ENCODE results near the gene NUDT14. TPM values are rescaled to one million over a fixed set of nuclear protein-coding genes. Genes with fewer than 3 reads are reported as not detected.

Gene NUDT14
- total RNA-seq, 4 donors from 2014 or later: 12.9 to 19.4 (median 15.7) TPM

DNA sequence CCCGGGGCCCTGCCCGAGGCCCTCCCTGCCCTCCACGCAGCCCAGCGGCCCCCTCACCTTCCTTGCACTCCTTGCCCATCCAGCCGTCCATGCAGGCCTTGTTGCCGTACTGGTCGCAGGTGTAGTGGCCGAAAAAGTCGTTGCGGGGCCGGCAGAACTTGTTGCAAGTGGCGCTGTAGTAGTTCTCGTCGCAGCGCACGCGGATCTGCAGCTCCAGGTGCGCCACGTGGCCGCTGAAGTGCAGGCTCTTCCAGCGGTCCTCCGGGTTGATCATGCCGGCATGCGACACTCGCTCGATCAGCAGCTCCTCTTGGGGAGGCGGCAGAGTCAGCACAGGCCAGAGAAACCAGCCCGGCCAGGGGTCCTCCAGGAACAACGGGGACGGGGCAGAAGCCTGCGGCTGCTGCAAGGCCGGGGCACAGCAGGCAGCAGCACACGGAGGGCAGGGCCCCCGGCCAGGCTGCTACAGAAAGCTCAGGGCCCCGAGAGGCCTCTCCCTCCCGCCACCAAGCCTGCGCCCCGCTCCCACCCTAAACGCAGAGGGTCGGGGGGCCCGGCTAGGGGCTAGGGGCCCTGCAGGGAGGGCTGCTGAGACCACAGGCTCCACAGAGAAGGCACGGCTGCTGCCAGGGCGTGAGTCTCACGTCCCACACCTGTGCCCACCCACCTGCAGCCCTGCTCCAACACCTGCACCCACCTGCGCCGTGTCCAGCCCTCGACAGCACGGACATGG, 25.3 kb downstream of the NUDT14 start:
- 76 to 86% methylated on average over 31 to 48 of the region's 48 CpGs for WGBS, 2 donors
- no peak for DNase-seq (ENCODE audit: low spot score in 2 of 2)
- H3K4me3 ChIP-seq (ENCODE audit: low read depth, poor library complexity, severe bottlenecking): no peak overlapping the region
- TF ChIP-seq, protein P1, sequence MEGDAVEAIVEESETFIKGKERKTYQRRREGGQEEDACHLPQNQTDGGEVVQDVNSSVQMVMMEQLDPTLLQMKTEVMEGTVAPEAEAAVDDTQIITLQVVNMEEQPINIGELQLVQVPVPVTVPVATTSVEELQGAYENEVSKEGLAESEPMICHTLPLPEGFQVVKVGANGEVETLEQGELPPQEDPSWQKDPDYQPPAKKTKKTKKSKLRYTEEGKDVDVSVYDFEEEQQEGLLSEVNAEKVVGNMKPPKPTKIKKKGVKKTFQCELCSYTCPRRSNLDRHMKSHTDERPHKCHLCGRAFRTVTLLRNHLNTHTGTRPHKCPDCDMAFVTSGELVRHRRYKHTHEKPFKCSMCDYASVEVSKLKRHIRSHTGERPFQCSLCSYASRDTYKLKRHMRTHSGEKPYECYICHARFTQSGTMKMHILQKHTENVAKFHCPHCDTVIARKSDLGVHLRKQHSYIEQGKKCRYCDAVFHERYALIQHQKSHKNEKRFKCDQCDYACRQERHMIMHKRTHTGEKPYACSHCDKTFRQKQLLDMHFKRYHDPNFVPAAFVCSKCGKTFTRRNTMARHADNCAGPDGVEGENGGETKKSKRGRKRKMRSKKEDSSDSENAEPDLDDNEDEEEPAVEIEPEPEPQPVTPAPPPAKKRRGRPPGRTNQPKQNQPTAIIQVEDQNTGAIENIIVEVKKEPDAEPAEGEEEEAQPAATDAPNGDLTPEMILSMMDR (IDR thresholded peaks at IDR 0.05): no peak
- TF ChIP-seq POLR2A (IDR thresholded peaks at IDR 0.05): no peak
- intact Hi-C loops (cut with DNase I; ENCODE audit: low total_unique reads): no loop called here

DNA sequence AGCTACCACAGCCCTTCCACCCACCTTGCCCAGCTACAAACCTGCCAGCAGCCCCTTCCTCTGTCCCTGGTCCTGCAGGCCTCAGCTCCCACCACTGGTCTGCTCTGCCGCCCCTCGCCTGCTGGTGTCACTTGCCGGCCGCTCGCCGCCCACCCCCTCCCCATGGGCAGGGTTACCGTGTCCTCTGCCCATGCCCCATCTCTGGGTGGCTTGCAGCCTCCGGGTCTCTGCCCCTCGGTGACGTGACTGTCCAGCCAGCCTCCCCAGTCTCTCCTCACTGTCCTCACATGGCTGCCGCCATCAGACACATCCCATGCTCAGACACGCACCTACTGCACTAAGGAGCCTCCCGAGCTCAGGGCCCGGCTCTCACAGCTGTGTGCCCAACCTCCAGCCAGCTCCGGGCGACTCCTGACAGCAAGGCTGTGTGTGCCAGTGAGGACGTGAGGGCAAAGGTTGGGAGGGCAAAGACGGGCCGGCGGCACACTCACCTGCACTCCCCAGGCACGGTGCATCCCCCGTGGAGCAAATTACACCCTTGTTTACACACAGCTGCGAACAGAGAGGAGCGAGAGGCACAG, 26.0 kb downstream of the NUDT14 start:
- no peak for DNase-seq (ENCODE audit: low spot score in 2 of 2)
- 77 to 85% methylated on average over 24 of the region's 24 CpGs for WGBS, 2 donors
- intact Hi-C loops (cut with DNase I; ENCODE audit: low total_unique reads): no loop called here
- TF ChIP-seq, protein P1 (IDR thresholded peaks at IDR 0.05): no peak
- H3K4me3 ChIP-seq (ENCODE audit: low read depth, poor library complexity, severe bottlenecking): no peak overlapping the region

DNA sequence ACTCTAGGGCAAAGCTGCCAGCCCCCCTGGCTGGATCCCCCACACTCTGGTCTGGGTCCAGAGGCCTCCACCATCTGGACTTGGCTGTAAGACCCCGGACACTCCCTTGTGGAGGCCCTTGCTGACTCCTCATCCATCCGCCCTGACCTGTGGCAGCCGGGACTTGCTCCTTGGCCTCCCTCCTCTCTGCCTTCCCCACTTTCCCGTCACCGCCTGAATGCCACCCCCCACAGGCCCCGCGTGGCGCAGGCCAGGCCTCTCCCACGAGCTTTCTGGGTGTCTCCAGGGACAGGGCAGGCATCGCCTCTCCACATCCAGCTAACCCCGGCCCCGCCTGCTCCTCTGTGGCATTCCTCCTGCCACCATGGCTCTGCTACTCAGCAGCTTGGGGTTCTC, 26.6 kb downstream of the NUDT14 start:
- no peak overlapping the region for H3K4me3 ChIP-seq (ENCODE audit: low read depth, poor library complexity, severe bottlenecking)
- no peak for TF ChIP-seq POLR2A (IDR thresholded peaks at IDR 0.05)
- TF ChIP-seq, protein P1 (IDR thresholded peaks at IDR 0.05): no peak
- no peak for DNase-seq (ENCODE audit: low spot score in 2 of 2)
- intact Hi-C loops (cut with DNase I; ENCODE audit: low total_unique reads): loop anchor here (1.0 kb wide), 1 partner anchor 36 kb away; no protein-coding TSS in a partner anchor
- WGBS, 2 donors: 60 to 69% methylated on average over 12 of the region's 12 CpGs

DNA sequence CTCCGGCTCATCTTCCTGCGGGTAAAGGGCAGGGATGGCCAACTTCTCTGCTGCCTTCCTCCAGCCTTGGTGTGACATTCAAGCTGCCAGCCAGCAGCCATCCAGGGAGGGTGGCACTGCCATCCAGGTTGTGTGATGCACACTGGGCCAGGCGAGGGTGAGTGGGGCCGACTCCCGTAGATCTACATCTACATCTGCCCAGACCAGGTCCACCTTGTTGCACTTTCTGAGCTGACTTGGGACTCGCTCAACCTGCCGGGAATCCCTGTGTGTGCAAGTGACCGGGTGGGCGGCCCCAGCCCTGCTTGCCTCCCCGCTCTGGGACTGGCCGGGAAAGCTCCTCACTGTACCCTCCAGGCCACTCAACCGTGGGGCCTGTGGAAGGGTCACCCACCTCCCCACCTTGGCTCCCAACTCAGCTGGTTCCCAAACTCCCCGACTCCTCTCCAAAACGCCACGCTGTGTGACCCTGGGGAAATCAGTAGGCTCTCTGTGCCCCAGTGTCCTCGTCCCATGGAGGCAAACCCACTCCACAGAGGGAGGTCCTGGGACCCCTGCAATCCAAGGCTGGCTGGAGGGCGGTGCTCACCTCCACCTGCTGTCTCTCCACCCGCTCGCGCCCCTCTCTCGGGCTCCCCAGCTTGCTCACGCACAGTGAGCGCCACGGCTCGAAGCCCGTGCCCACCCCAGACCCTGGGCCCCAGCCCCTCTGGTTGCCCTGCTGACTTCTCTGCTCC, 27.2 kb downstream of the NUDT14 start:
- DNase-seq (ENCODE audit: low spot score in 2 of 2): no peak
- 82 to 84% methylated on average over 18 to 21 of the region's 26 CpGs for WGBS, 2 donors
- TF ChIP-seq, protein P1 (IDR thresholded peaks at IDR 0.05): no peak
- no peak for TF ChIP-seq POLR2A (IDR thresholded peaks at IDR 0.05)
- no peak overlapping the region for H3K4me3 ChIP-seq (ENCODE audit: low read depth, poor library complexity, severe bottlenecking)
- intact Hi-C loops (cut with DNase I; ENCODE audit: low total_unique reads): loop anchor here (1.0 kb wide), 1 partner anchor 36 kb away; no protein-coding TSS in a partner anchor

DNA sequence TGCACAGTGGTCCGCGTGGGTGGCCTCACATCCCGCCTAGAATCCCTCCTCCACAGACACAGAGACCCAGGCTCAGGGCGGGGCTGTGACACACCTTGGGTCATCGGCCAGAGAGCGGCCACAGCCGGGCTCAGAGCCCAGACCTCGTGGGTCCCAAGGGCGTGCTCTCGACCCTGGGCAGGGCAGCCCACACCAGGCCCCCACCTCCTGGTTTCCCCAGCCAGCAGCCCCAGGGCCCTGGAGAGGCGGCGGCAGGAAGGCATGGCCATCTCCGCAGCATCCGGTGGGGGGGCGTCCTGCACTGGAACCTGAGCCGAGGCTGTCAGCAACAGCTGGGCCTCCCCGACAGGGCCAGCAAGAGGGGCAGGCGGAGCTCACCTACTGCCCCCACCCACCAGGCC, 27.8 kb downstream of the NUDT14 start:
- 45 to 60% methylated on average over 1 to 11 of the region's 18 CpGs for WGBS, 2 donors
- H3K4me3 ChIP-seq (ENCODE audit: low read depth, poor library complexity, severe bottlenecking): no peak overlapping the region
- intact Hi-C loops (cut with DNase I; ENCODE audit: low total_unique reads): no loop called here
- DNase-seq (ENCODE audit: low spot score in 2 of 2): no peak
- TF ChIP-seq, protein P1 (IDR thresholded peaks at IDR 0.05): no peak
- TF ChIP-seq POLR2A (IDR thresholded peaks at IDR 0.05): no peak

Measured in lower leg skin (tissue), 4 donors.